Right forelimb (tissue), 1 donor: ENCODE measurements around the gene HAGHL.
A peak's percentile ranks its signal among the peaks of the same experiment; 100 is the strongest.
"Not testable (repeated sequence)": the region's sequence is repeated elsewhere in the genome, so short reads cannot be mapped to it uniquely, and the experiment has no call there.

Experiments used
- DNase-seq: peaks from one replicate; pipeline ENCODE4 v3.0.0-alpha.2; 2018

HAGHL gene

GRCh38 chr16:736936-737481 lies 10.1 kb downstream of the HAGHL start:
- no peak for DNase-seq

- no peak for DNase-seq
Observed at GRCh38 chr16:739560-740458, 12.9 kb downstream of the HAGHL start.

GRCh38 chr16:740459-740763 lies 13.5 kb downstream of the HAGHL start:
- DNase-seq: no peak

GRCh38 chr16:740764-741505 lies 14.0 kb downstream of the HAGHL start, which contains the start of gene CIAO3:
CIAO3 (minus strand) TSS chr16:740997; CDS start chr16:740985, 12 bp downstream.
- peak; percentile 93 for DNase-seq

GRCh38 chr16:741986-742629 lies 15.2 kb downstream of the HAGHL start:
- DNase-seq: no peak

- not testable (repeated sequence) for DNase-seq
Observed at GRCh38 chr16:742894-743293, 16.0 kb downstream of the HAGHL start.

- DNase-seq: no peak
Observed at GRCh38 chr16:743794-744500, 17.0 kb downstream of the HAGHL start.

- DNase-seq: no peak
Observed at GRCh38 chr16:745739-746138, 18.8 kb downstream of the HAGHL start.

GRCh38 chr16:746637-747036 lies 19.7 kb downstream of the HAGHL start:
- DNase-seq: no peak

GRCh38 chr16:747978-748746 lies 21.3 kb downstream of the HAGHL start:
- no peak for DNase-seq

GRCh38 chr16:749010-749409 lies 22.1 kb downstream of the HAGHL start:
- DNase-seq: no peak

GRCh38 chr16:750485-750884 lies 23.6 kb downstream of the HAGHL start:
- no peak for DNase-seq

- no peak for DNase-seq
Observed at GRCh38 chr16:751152-752006, 24.5 kb downstream of the HAGHL start.

- no peak for DNase-seq
Observed at GRCh38 chr16:752007-752312, 25.1 kb downstream of the HAGHL start.

- DNase-seq: not testable (repeated sequence)
Observed at GRCh38 chr16:754121-754607, 27.3 kb downstream of the HAGHL start.

- DNase-seq: no peak
Observed at GRCh38 chr16:754656-755055, 27.8 kb downstream of the HAGHL start.

GRCh38 chr16:756428-756827 lies 29.5 kb downstream of the HAGHL start:
- DNase-seq: no peak

GRCh38 chr16:759110-759910 lies 32.4 kb downstream of the HAGHL start:
- no peak for DNase-seq

- no peak for DNase-seq
Observed at GRCh38 chr16:760065-760464, 33.2 kb downstream of the HAGHL start.
